ENCODE results near the gene MORN1.

GRCh38 chr1:2430592-2430973 lies 39.2 kb upstream of the MORN1 start:
- no peak for TF ChIP-seq CTCF (IDR thresholded peaks at IDR 0.05; ENCODE audit: poor library complexity, severe bottlenecking)
- TF ChIP-seq EP300 (conservative IDR thresholded peaks at IDR 0.05; ENCODE audit: poor library complexity, severe bottlenecking): no peak
- no peak for TF ChIP-seq RAD21 (conservative IDR thresholded peaks at IDR 0.05)
- TF ChIP-seq MXI1 (conservative IDR thresholded peaks at IDR 0.05; ENCODE audit: poor library complexity, severe bottlenecking): no peak
- no peak for TF ChIP-seq POLR2AphosphoS5 (IDR thresholded peaks at IDR 0.05)
- TF ChIP-seq EZH2 (IDR thresholded peaks at IDR 0.05; ENCODE audit: borderline replicate concordance, insufficient read depth, low read length, poor library complexity, severe bottlenecking): no peak
- no peak for TF ChIP-seq SMC3 (conservative IDR thresholded peaks at IDR 0.05; ENCODE audit: poor library complexity)

Data from neural cell (in vitro differentiated cells).